Limb (tissue), 2 donors: ENCODE data around the gene FRAS1.
A peak's percentile ranks its signal among the peaks of the same experiment; 100 is the strongest.
"Not testable (repeated sequence)": the region's sequence is repeated elsewhere in the genome, so short reads cannot be mapped to it uniquely, and the experiment has no call there.

Experiments
- DNase-seq, 2 donors: peaks; one replicate each; pipeline ENCODE4 v3.0.0-alpha.2; 2016; ENCODE audit errors: extremely low spot score in 2 of 2

The FRAS1 gene

GRCh38 chr4:78057600-78058550 is 752 bp downstream of the FRAS1 start:
- DNase-seq, result peak in 1 of 2 donors; percentile 77

- DNase-seq, result peak in 1 of 2 donors; percentile 74
Measured at GRCh38 chr4:78058591-78059523, 1.7 kb downstream of the FRAS1 start.

GRCh38 chr4:78059524-78059889 is 2.4 kb downstream of the FRAS1 start:
- peak; percentile 62 to 84 for DNase-seq

GRCh38 chr4:78059938-78060337 is 2.8 kb downstream of the FRAS1 start:
- no peak for DNase-seq

- no peak for DNase-seq
Measured at GRCh38 chr4:78061939-78062570, 4.9 kb downstream of the FRAS1 start.

- DNase-seq, result no peak
Measured at GRCh38 chr4:78065508-78066192, 8.5 kb downstream of the FRAS1 start.

GRCh38 chr4:78068481-78068880 is 11.4 kb downstream of the FRAS1 start:
- DNase-seq, result no peak

- no peak for DNase-seq
Measured at GRCh38 chr4:78069319-78069718, 12.2 kb downstream of the FRAS1 start.

- DNase-seq, result no peak
Measured at GRCh38 chr4:78069859-78070258, 12.7 kb downstream of the FRAS1 start.

- no peak for DNase-seq
Measured at GRCh38 chr4:78070731-78071282, 13.7 kb downstream of the FRAS1 start.

GRCh38 chr4:78074759-78075158 is 17.6 kb downstream of the FRAS1 start:
- no peak for DNase-seq

- DNase-seq, result no peak
Measured at GRCh38 chr4:78075986-78076385, 18.9 kb downstream of the FRAS1 start.

GRCh38 chr4:78078101-78078500 is 21.0 kb downstream of the FRAS1 start:
- no peak for DNase-seq

- DNase-seq, result no peak
Measured at GRCh38 chr4:78079726-78080430, 22.8 kb downstream of the FRAS1 start.

- no peak for DNase-seq
Measured at GRCh38 chr4:78081541-78081940, 24.4 kb downstream of the FRAS1 start.

GRCh38 chr4:78083035-78083434 is 25.9 kb downstream of the FRAS1 start:
- no peak for DNase-seq

- no peak for DNase-seq
Measured at GRCh38 chr4:78091534-78091933, 34.4 kb downstream of the FRAS1 start.

GRCh38 chr4:78092350-78092749 is 35.2 kb downstream of the FRAS1 start:
- DNase-seq, result not testable (repeated sequence)

- no peak for DNase-seq
Measured at GRCh38 chr4:78092850-78093249, 35.7 kb downstream of the FRAS1 start.

GRCh38 chr4:78095081-78095480 is 38.0 kb downstream of the FRAS1 start:
- no peak for DNase-seq
